ENCODE results near the gene FOXA1. TPM values are rescaled to one million over a fixed set of nuclear protein-coding genes. Genes with fewer than 3 reads are reported as not detected.
A peak's percentile ranks its signal among the peaks of the same experiment; 100 is the strongest.

The FOXA1 gene
- total and polyA plus RNA-seq, 2 donors (not counting 1 experiment from before 2014, with no cell fraction given): not detected

GRCh38 chr14:37597914-37598746 lies 3.1 kb upstream of the FOXA1 start:
- H3K4me3 Mint-ChIP-seq: no peak overlapping the region
- intact Hi-C loops (cut with micrococcal nuclease): no loop called here
- POLR2A ChIA-PET: no interaction called here
- no peak overlapping the region for H3K9ac ChIP-seq (ENCODE audit: low read length)
- H3K9me3 Mint-ChIP-seq (ENCODE audit: insufficient read depth): no peaks in the 10 kb centered on the region
- H3K27me3 ChIP-seq (replicated peaks in 1 of 4; ENCODE audit: control extremely low read depth in 1 of 4, control insufficient read depth in 3 of 4, insufficient read depth in 4 of 4, low read length in 3 of 4): peaks cover 1 to 81% (median 48%) of the 10 kb centered on the region in 4 experiments
- no peak overlapping the region for H3K27ac Mint-ChIP-seq
- no peak for TF ChIP-seq EZH2 (IDR thresholded peaks at IDR 0.05; ENCODE audit: borderline replicate concordance, insufficient read depth, low read depth, low read length, poor library complexity, severe bottlenecking)
- TF ChIP-seq, protein P1, sequence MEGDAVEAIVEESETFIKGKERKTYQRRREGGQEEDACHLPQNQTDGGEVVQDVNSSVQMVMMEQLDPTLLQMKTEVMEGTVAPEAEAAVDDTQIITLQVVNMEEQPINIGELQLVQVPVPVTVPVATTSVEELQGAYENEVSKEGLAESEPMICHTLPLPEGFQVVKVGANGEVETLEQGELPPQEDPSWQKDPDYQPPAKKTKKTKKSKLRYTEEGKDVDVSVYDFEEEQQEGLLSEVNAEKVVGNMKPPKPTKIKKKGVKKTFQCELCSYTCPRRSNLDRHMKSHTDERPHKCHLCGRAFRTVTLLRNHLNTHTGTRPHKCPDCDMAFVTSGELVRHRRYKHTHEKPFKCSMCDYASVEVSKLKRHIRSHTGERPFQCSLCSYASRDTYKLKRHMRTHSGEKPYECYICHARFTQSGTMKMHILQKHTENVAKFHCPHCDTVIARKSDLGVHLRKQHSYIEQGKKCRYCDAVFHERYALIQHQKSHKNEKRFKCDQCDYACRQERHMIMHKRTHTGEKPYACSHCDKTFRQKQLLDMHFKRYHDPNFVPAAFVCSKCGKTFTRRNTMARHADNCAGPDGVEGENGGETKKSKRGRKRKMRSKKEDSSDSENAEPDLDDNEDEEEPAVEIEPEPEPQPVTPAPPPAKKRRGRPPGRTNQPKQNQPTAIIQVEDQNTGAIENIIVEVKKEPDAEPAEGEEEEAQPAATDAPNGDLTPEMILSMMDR (IDR thresholded peaks at IDR 0.05): no peak
- H3K9me3 ChIP-seq (ENCODE audit: control extremely low read depth in 1 of 3, control insufficient read depth in 2 of 3, insufficient read depth in 1 of 3, low read length in 2 of 3): peaks cover 0 to 52% (median 0%) of the 10 kb centered on the region in 3 donors
- 9% methylated on average over 45 of the region's 50 CpGs for WGBS (ENCODE audit: insufficient coverage)
- peak overlapping the region; percentile 34 for H3K4me2 ChIP-seq (replicated peaks; ENCODE audit: low read depth, low read length, poor library complexity, severe bottlenecking)
- H4K20me1 ChIP-seq (ENCODE audit: control insufficient read depth, insufficient read depth, low read length, poor library complexity, severe bottlenecking): no peaks in the 10 kb centered on the region
- CTCF ChIA-PET: no interaction called here
- peak overlapping the region; percentile 27 for H2AFZ ChIP-seq (ENCODE audit: insufficient read depth, low read depth, low read length, poor library complexity, severe bottlenecking)
- H3K79me2 ChIP-seq (ENCODE audit: control insufficient read depth, insufficient read depth, low read length): no peaks in the 10 kb centered on the region
- H3K36me3 ChIP-seq (replicated peaks in 1 of 2; ENCODE audit: control extremely low read depth in 1 of 2, control insufficient read depth in 1 of 2, extremely low read depth in 1 of 2, insufficient read depth in 2 of 2, low read length in 1 of 2): no peaks in the 10 kb centered on the region
- no peak overlapping the region for H3K4me3 ChIP-seq (ENCODE audit: control extremely low read depth in 1 of 5, extremely low read depth in 1 of 5, insufficient read depth in 1 of 5, low read depth in 2 of 5, low read length in 4 of 5)
- ATAC-seq (ENCODE audit: low read depth) (no peak), DNase-seq (no peak)
- H3K4me1 ChIP-seq (ENCODE audit: control insufficient read depth in 2 of 2, insufficient read depth in 2 of 2, low read length in 2 of 2): peaks cover 13 to 26% of the 10 kb centered on the region in 2 donors
- H3K27me3 Mint-ChIP-seq: peaks cover 73% of the 10 kb centered on the region
- peaks cover 13% of the 10 kb centered on the region for H3K4me1 Mint-ChIP-seq
- no peak overlapping the region for H3K27ac ChIP-seq (ENCODE audit: low read length in 2 of 2)

DNA sequence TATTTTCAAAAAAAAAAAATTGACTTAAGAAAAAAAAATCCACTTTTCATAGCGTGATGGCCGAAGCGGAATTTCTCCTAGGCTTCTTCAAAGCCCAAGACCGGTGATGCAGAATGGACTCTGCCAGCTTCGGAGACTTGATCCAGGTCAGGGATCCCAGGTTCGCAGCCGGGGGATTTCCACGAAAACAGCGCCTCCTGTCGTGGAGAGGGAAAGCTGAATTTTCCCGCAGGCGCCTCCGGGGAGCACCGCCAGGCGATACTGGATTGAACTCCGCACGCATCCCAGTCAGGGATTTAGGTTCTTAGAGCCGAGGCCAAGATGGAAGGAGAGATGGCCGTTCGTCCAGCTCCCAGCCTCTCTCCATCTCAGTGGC lies 2.5 kb upstream of the FOXA1 start:
- Histone ChIP-seq H3K9me3 (ENCODE audit: control extremely low read depth in 1 of 3, control insufficient read depth in 2 of 3, insufficient read depth in 1 of 3, low read length in 2 of 3) (peaks cover 0 to 50% (median 2%) of the 10 kb centered on the region in 3 donors), H3K4me1 (ENCODE audit: control insufficient read depth in 2 of 2, insufficient read depth in 2 of 2, low read length in 2 of 2) (peaks cover 13 to 26% of the 10 kb centered on the region in 2 donors), H3K79me2 (ENCODE audit: control insufficient read depth, insufficient read depth, low read length) (no peaks in the 10 kb centered on the region), H3K9ac (ENCODE audit: low read length) (no peak overlapping the region), H2AFZ (ENCODE audit: insufficient read depth, low read depth, low read length, poor library complexity, severe bottlenecking) (no peak overlapping the region), H3K27me3 (replicated peaks in 1 of 4; ENCODE audit: control extremely low read depth in 1 of 4, control insufficient read depth in 3 of 4, insufficient read depth in 4 of 4, low read length in 3 of 4) (peaks cover 1 to 82% (median 50%) of the 10 kb centered on the region in 4 experiments), H3K4me2 (replicated peaks; ENCODE audit: low read depth, low read length, poor library complexity, severe bottlenecking) (no peak overlapping the region), H3K36me3 (replicated peaks in 1 of 2; ENCODE audit: control extremely low read depth in 1 of 2, control insufficient read depth in 1 of 2, extremely low read depth in 1 of 2, insufficient read depth in 2 of 2, low read length in 1 of 2) (no peaks in the 10 kb centered on the region), H3K27ac (ENCODE audit: low read length in 2 of 2) (no peak overlapping the region), H3K4me3 (ENCODE audit: control extremely low read depth in 1 of 5, extremely low read depth in 1 of 5, insufficient read depth in 1 of 5, low read depth in 2 of 5, low read length in 4 of 5) (no peak overlapping the region), H4K20me1 (ENCODE audit: control insufficient read depth, insufficient read depth, low read length, poor library complexity, severe bottlenecking) (no peaks in the 10 kb centered on the region)
- Mint-ChIP-seq H3K4me1 (peaks cover 13% of the 10 kb centered on the region), H3K9me3 (ENCODE audit: insufficient read depth) (peaks cover under 1% of the 10 kb centered on the region), H3K27me3 (peaks cover 75% of the 10 kb centered on the region), H3K27ac (no peak overlapping the region), H3K4me3 (no peak overlapping the region)
- ATAC-seq (ENCODE audit: low read depth) (no peak), DNase-seq (no peak)
- CTCF ChIA-PET: no interaction called here
- intact Hi-C loops (cut with micrococcal nuclease): no loop called here
- TF ChIP-seq, protein P1 (IDR thresholded peaks at IDR 0.05): no peak
- no peak for TF ChIP-seq EZH2 (IDR thresholded peaks at IDR 0.05; ENCODE audit: borderline replicate concordance, insufficient read depth, low read depth, low read length, poor library complexity, severe bottlenecking)
- 18% methylated on average over 18 of the region's 20 CpGs for WGBS (ENCODE audit: insufficient coverage)
- POLR2A ChIA-PET: no interaction called here
